ENCODE data around the gene RASSF1. TPM values are rescaled to one million over a fixed set of nuclear protein-coding genes. Genes with fewer than 3 reads are reported as not detected.
A peak's percentile ranks its signal among the peaks of the same experiment; 100 is the strongest.

The RASSF1 gene
- total and polyA plus RNA-seq, 9 donors: 12.5 to 32.6 (median 25.5) TPM

GRCh38 chr3:50339485-50340146 is 1.0 kb downstream of the RASSF1 start:
- WGBS, 3 donors: 81 to 86% (median 82%) methylated on average over 14 of the region's 14 CpGs
- H3K36me3 ChIP-seq: no peaks in the 10 kb centered on the region
- peak in 1 of 5 donors; percentile 42 for DNase-seq
- no peaks in the 10 kb centered on the region for H3K9me3 ChIP-seq
- intact Hi-C loops (cut with DNase I): no loop called here
- no peaks in the 10 kb centered on the region for H3K27me3 ChIP-seq
- H3K27ac ChIP-seq: peak overlapping the region in 1 of 2 donors; percentile 21
- H3K4me1 ChIP-seq (ENCODE audit: insufficient read depth): peaks cover 13% of the 10 kb centered on the region
- TF ChIP-seq EP300 (IDR thresholded peaks at IDR 0.05) (no peak), POLR2A (IDR thresholded peaks at IDR 0.05) (no peak), CTCF (IDR thresholded peaks at IDR 0.05) (no peak)
- peak overlapping the region; percentile 56 for H3K4me3 ChIP-seq

- WGBS, 3 donors: 74 to 77% (median 75%) methylated on average over 5 of the region's 5 CpGs
- peaks cover 14% of the 10 kb centered on the region for H3K4me1 ChIP-seq (ENCODE audit: insufficient read depth)
- no peak overlapping the region for H3K4me3 ChIP-seq
- H3K27me3 ChIP-seq: no peaks in the 10 kb centered on the region
- no peaks in the 10 kb centered on the region for H3K36me3 ChIP-seq
- intact Hi-C loops (cut with DNase I): no loop called here
- no peak for DNase-seq
- H3K27ac ChIP-seq: no peak overlapping the region
- TF ChIP-seq CTCF (IDR thresholded peaks at IDR 0.05) (no peak), EP300 (IDR thresholded peaks at IDR 0.05) (no peak), POLR2A (IDR thresholded peaks at IDR 0.05) (no peak)
- H3K9me3 ChIP-seq: no peaks in the 10 kb centered on the region
These were observed 1.7 kb downstream of the RASSF1 start for GRCh38 chr3:50338965-50339364.

- intact Hi-C loops (cut with DNase I): no loop called here
- Histone ChIP-seq H3K4me3 (peak overlapping the region; percentile 82), H3K27me3 (no peaks in the 10 kb centered on the region), H3K27ac (peak overlapping the region; percentile 91 to 93), H3K4me1 (ENCODE audit: insufficient read depth) (peaks cover 16% of the 10 kb centered on the region), H3K36me3 (no peaks in the 10 kb centered on the region), H3K9me3 (no peaks in the 10 kb centered on the region)
- DNase-seq: peak; percentile 99
- peak in 1 of 3 donors; percentile 41 for TF ChIP-seq CTCF (IDR thresholded peaks at IDR 0.05)
- peak; percentile 73 for TF ChIP-seq EP300 (IDR thresholded peaks at IDR 0.05)
- TF ChIP-seq POLR2A (IDR thresholded peaks at IDR 0.05): peak; percentile 84
- WGBS, 3 donors: 0% methylated on average over 42 to 79 of the region's 79 CpGs
These were observed 3.3 kb downstream of the RASSF1 start for GRCh38 chr3:50337175-50337861.

GRCh38 chr3:50336452-50337174 is 4.0 kb downstream of the RASSF1 start:
- Histone ChIP-seq H3K27me3 (no peaks in the 10 kb centered on the region), H3K4me1 (ENCODE audit: insufficient read depth) (peaks cover 16% of the 10 kb centered on the region), H3K36me3 (no peaks in the 10 kb centered on the region), H3K4me3 (peak overlapping the region; percentile 82), H3K9me3 (no peaks in the 10 kb centered on the region), H3K27ac (peak overlapping the region; percentile 83 to 91)
- intact Hi-C loops (cut with DNase I): no loop called here
- TF ChIP-seq EP300 (IDR thresholded peaks at IDR 0.05): no peak
- no peak for TF ChIP-seq CTCF (IDR thresholded peaks at IDR 0.05)
- no peak for TF ChIP-seq POLR2A (IDR thresholded peaks at IDR 0.05)
- WGBS, 3 donors: 0 to 1% (median 1%) methylated on average over 15 to 31 of the region's 31 CpGs
- no peak for DNase-seq

Data from ovary (tissue), 9 donors.